ENCODE data around the gene SIGLEC12. TPM values are rescaled to one million over a fixed set of nuclear protein-coding genes. Genes with fewer than 3 reads are reported as not detected.
"Not testable (repeated sequence)": the region's sequence is repeated elsewhere in the genome, so short reads cannot be mapped to it uniquely, and the experiment has no call there.

The SIGLEC12 gene
- total and polyA plus RNA-seq, 5 donors from 2014 or later: 0.57 to 1.3 TPM; not detected in 3

DNA sequence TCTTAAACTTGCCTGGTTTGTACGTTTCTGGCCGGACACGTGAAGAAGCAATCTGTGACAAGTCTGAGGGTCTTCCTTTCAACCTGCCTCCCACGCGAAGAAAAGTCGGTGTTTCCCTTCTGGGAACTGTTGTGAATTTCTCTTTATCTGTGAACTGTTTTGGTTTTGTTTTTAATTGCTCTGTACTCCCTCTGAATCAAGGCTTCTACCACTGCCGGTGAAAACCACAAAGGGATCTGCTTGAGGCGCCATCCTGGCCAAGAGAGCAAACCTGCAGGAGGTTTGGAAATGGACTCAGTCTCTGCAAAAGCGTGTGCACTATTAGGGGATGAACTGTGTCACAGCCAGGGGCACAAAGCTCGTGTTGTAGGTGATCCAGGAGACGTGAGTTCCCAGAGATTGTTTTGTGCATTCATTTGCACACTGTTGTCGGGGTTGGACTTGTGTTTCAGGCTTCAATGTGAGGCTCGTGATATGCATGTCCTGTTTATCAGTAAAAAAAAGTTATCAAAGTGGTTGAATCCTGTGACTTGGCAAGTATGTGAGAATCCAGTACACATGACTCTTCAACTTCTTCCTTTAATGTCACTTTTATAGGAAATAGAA is 53.1 kb downstream of the SIGLEC12 start:
- H3K36me3 Mint-ChIP-seq: no peaks in the 10 kb centered on the region
- DNase-seq: peak in 1 of 3 donors; percentile 67
- peaks cover 10% of the 10 kb centered on the region for H3K4me1 ChIP-seq (ENCODE audit: control insufficient read depth, insufficient read depth, low read length, poor library complexity, severe bottlenecking)
- no peak for ATAC-seq (ENCODE audit: low read depth in 2 of 2)
- H3K9me3 ChIP-seq (ENCODE audit: control insufficient read depth in 2 of 2, low read length in 2 of 2): peaks cover 0 to 12% of the 10 kb centered on the region in 2 experiments
- H3K27me3 ChIP-seq (ENCODE audit: control insufficient read depth, insufficient read depth, low read length): no peaks in the 10 kb centered on the region
- peak overlapping the region in 2 of 4 donors; percentile 3 to 43 for H3K4me3 Mint-ChIP-seq
- no peak overlapping the region for H3K4me3 ChIP-seq (ENCODE audit: low read depth, low read length)
- H3K27me3 Mint-ChIP-seq: peaks cover 4% of the 10 kb centered on the region
- peak overlapping the region; percentile 29 to 57 (median 52) for H3K27ac Mint-ChIP-seq
- H3K36me3 ChIP-seq (ENCODE audit: control insufficient read depth, insufficient read depth, low read length): no peaks in the 10 kb centered on the region
- peaks cover 0 to 13% (median 5%) of the 10 kb centered on the region in 7 donors for H3K9me3 Mint-ChIP-seq
- no peak overlapping the region for H3K27ac ChIP-seq (ENCODE audit: insufficient read depth, low read length, poor library complexity, severe bottlenecking)
- H3K4me1 Mint-ChIP-seq: peaks cover 0 to 14% (median 6%) of the 10 kb centered on the region in 4 donors

DNA sequence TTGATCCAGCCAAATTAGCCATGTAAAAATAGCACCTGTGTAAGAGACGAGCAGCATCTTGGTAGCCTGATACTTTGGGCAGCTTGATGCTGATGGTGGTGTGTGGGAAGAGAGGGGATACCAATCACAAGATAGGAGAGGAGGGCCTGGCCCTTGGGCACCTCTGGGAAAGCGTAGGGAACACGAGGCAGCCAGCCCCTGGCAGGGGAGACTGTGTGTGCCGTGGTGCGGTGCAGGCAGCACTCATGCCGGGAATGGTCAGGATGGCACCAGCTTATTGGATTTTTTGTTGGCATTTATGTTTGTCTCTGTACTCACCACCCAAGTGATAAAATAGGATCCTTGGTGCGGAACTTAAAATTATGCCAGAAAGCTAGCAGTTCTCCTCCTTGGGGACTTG is 53.6 kb downstream of the SIGLEC12 start:
- peaks cover 0 to 17% (median 6%) of the 10 kb centered on the region in 4 donors for H3K4me1 Mint-ChIP-seq
- Histone ChIP-seq H3K9me3 (ENCODE audit: control insufficient read depth in 2 of 2, low read length in 2 of 2) (peaks cover 0 to 12% of the 10 kb centered on the region in 2 experiments), H3K4me3 (ENCODE audit: low read depth, low read length) (no peak overlapping the region), H3K4me1 (ENCODE audit: control insufficient read depth, insufficient read depth, low read length, poor library complexity, severe bottlenecking) (peaks cover 10% of the 10 kb centered on the region), H3K36me3 (ENCODE audit: control insufficient read depth, insufficient read depth, low read length) (no peaks in the 10 kb centered on the region), H3K27ac (ENCODE audit: insufficient read depth, low read length, poor library complexity, severe bottlenecking) (no peak overlapping the region), H3K27me3 (ENCODE audit: control insufficient read depth, insufficient read depth, low read length) (no peaks in the 10 kb centered on the region)
- peak overlapping the region; percentile 29 to 59 (median 57) for H3K27ac Mint-ChIP-seq
- peaks cover 0 to 13% (median 5%) of the 10 kb centered on the region in 7 donors for H3K9me3 Mint-ChIP-seq
- DNase-seq (no peak), ATAC-seq (ENCODE audit: low read depth in 2 of 2) (no peak)
- no peaks in the 10 kb centered on the region for H3K36me3 Mint-ChIP-seq
- peaks cover 4% of the 10 kb centered on the region for H3K27me3 Mint-ChIP-seq
- H3K4me3 Mint-ChIP-seq: peak overlapping the region in 2 of 4 donors; percentile 3 to 43

DNA sequence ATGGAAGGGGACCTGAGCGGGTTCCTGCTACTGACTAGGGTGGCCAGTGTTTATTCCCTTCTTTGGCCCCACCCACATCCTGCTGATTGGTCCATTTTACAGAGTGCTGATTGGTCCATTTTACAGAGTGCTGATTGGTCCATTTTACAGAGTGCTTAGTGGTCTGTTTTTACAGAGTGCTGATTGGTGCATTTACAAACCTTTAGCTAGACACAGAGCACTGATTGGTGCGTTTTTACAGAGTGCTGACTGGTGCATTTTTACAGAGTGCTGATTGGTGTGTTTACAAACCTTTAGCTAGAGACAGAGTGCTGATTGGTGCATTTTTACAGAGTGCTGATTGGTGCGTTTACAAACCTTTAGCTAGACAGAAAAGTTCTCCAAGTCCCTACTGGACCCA is 54.1 kb downstream of the SIGLEC12 start:
- peak overlapping the region in 1 of 3 donors; percentile 59 for H3K27ac Mint-ChIP-seq
- not testable (repeated sequence) for H3K27me3 Mint-ChIP-seq

GRCh38 chr19:51441410-51442390 is 59.9 kb downstream of the SIGLEC12 start:
- H3K4me1 ChIP-seq (ENCODE audit: control insufficient read depth, insufficient read depth, low read length, poor library complexity, severe bottlenecking): peaks cover 25% of the 10 kb centered on the region
- no peaks in the 10 kb centered on the region for H3K36me3 Mint-ChIP-seq
- peak overlapping the region; percentile 77 for H3K4me3 ChIP-seq (ENCODE audit: low read depth, low read length)
- peak overlapping the region; percentile 65 to 88 (median 82) for H3K4me3 Mint-ChIP-seq
- peaks cover 0 to 2% (median 0%) of the 10 kb centered on the region in 7 donors for H3K9me3 Mint-ChIP-seq
- no peaks in the 10 kb centered on the region for H3K9me3 ChIP-seq (ENCODE audit: control insufficient read depth in 2 of 2, low read length in 2 of 2)
- peak overlapping the region; percentile 76 to 93 (median 91) for H3K27ac Mint-ChIP-seq
- DNase-seq: peak; percentile 64 to 96 (median 83)
- peak; percentile 90 to 96 for ATAC-seq (ENCODE audit: low read depth in 2 of 2)
- H3K27me3 Mint-ChIP-seq: peaks cover 6% of the 10 kb centered on the region
- peak overlapping the region; percentile 73 for H3K27ac ChIP-seq (ENCODE audit: insufficient read depth, low read length, poor library complexity, severe bottlenecking)
- H3K4me1 Mint-ChIP-seq: peaks cover 0 to 44% (median 26%) of the 10 kb centered on the region in 4 donors
- H3K36me3 ChIP-seq (ENCODE audit: control insufficient read depth, insufficient read depth, low read length): no peaks in the 10 kb centered on the region
- no peaks in the 10 kb centered on the region for H3K27me3 ChIP-seq (ENCODE audit: control insufficient read depth, insufficient read depth, low read length)

More for the DNA sequence above, 54.1 kb downstream of the SIGLEC12 start:
- not testable (repeated sequence) for H3K27me3 ChIP-seq (ENCODE audit: control insufficient read depth, insufficient read depth, low read length); ATAC-seq (ENCODE audit: low read depth in 2 of 2); H3K4me3 ChIP-seq (ENCODE audit: low read depth, low read length); H3K4me3 Mint-ChIP-seq; DNase-seq; H3K36me3 Mint-ChIP-seq; H3K36me3 ChIP-seq (ENCODE audit: control insufficient read depth, insufficient read depth, low read length); H3K27ac ChIP-seq (ENCODE audit: insufficient read depth, low read length, poor library complexity, severe bottlenecking)
- H3K9me3 ChIP-seq (ENCODE audit: control insufficient read depth in 2 of 2, low read length in 2 of 2): peaks cover 0 to 12% of the 10 kb centered on the region in 2 experiments
- Mint-ChIP-seq H3K9me3 (peaks cover 0 to 13% (median 5%) of the 10 kb centered on the region in 7 donors), H3K4me1 (peaks cover 0 to 22% (median 9%) of the 10 kb centered on the region in 4 donors)
- H3K4me1 ChIP-seq (ENCODE audit: control insufficient read depth, insufficient read depth, low read length, poor library complexity, severe bottlenecking): peaks cover 11% of the 10 kb centered on the region

Other genes with a start within 250 kb of the SIGLEC12 start
- not detected for gene IGLON5, start 190.2 kb downstream of the SIGLEC12 start, total RNA-seq
- not detected for gene IGLON5, start 190.2 kb downstream of the SIGLEC12 start, polyA plus RNA-seq
- gene VSIG10L, start 159.7 kb downstream of the SIGLEC12 start, total RNA-seq: 0.27 TPM
- under 1 TPM in 2 of 4 donors, not detected in 2; 0.15 to 0.37 TPM for gene VSIG10L, start 159.7 kb downstream of the SIGLEC12 start, polyA plus RNA-seq
- gene ETFB, start 135.4 kb downstream of the SIGLEC12 start, total RNA-seq: 41.7 TPM
- 100 to 1,000 TPM in 1 of 4 donors, 10 to 100 TPM in 3; 68.8 to 113 (median 79.5) TPM for gene ETFB, start 135.4 kb downstream of the SIGLEC12 start, polyA plus RNA-seq
- gene CLDND2, start 132.8 kb downstream of the SIGLEC12 start, total RNA-seq: not detected
- under 1 TPM in 1 of 4 donors, not detected in 3; 0.41 TPM for gene CLDND2, start 132.8 kb downstream of the SIGLEC12 start, polyA plus RNA-seq
- 1.8 TPM for gene NKG7, start 129.1 kb downstream of the SIGLEC12 start, total RNA-seq
- gene NKG7, start 129.1 kb downstream of the SIGLEC12 start, polyA plus RNA-seq: 10 to 100 TPM in 1 of 4 donors, 1 to 10 TPM in 3; 2.7 to 12.2 (median 4.5) TPM
- not detected for gene LIM2, start 113.8 kb downstream of the SIGLEC12 start, total RNA-seq
- not detected for gene LIM2, start 113.8 kb downstream of the SIGLEC12 start, polyA plus RNA-seq
- gene C19orf84, start 111.2 kb downstream of the SIGLEC12 start, total RNA-seq: not detected
- gene C19orf84, start 111.2 kb downstream of the SIGLEC12 start, polyA plus RNA-seq: not detected
- gene SIGLEC10, start 84.2 kb downstream of the SIGLEC12 start, total RNA-seq: 0.25 TPM
- under 1 TPM in 3 of 4 donors, not detected in 1; 0.15 to 0.37 (median 0.30) TPM for gene SIGLEC10, start 84.2 kb downstream of the SIGLEC12 start, polyA plus RNA-seq
- gene SIGLEC8, start 43.3 kb downstream of the SIGLEC12 start, total RNA-seq: not detected
- gene SIGLEC8, start 43.3 kb downstream of the SIGLEC12 start, polyA plus RNA-seq: not detected
- gene CEACAM18, start 23.3 kb downstream of the SIGLEC12 start, total RNA-seq: not detected
- not detected for gene CEACAM18, start 23.3 kb downstream of the SIGLEC12 start, polyA plus RNA-seq
- gene SIGLEC6, start 29.9 kb upstream of the SIGLEC12 start, total RNA-seq: not detected
- gene SIGLEC6, start 29.9 kb upstream of the SIGLEC12 start, polyA plus RNA-seq: not detected
- gene ZNF175, start 69.5 kb upstream of the SIGLEC12 start, total RNA-seq: 5.2 TPM
- gene ZNF175, start 69.5 kb upstream of the SIGLEC12 start, polyA plus RNA-seq: 1 to 10 TPM in 3 of 4 donors, under 1 TPM in 1; 0.88 to 3.8 (median 2.5) TPM
- gene SIGLEC5, start 128.6 kb upstream of the SIGLEC12 start, total RNA-seq: not detected
- under 1 TPM in 1 of 4 donors, not detected in 3; 0.16 TPM for gene SIGLEC5, start 128.6 kb upstream of the SIGLEC12 start, polyA plus RNA-seq
- not detected for gene SIGLEC14, start 145.0 kb upstream of the SIGLEC12 start, total RNA-seq
- under 1 TPM in 2 of 4 donors, not detected in 2; 0.08 to 0.18 TPM for gene SIGLEC14, start 145.0 kb upstream of the SIGLEC12 start, polyA plus RNA-seq
- 4.4 TPM for gene SPACA6, start 191.5 kb upstream of the SIGLEC12 start, total RNA-seq
- 1 to 10 TPM in 3 of 4 donors, under 1 TPM in 1; 0.98 to 5.6 (median 1.6) TPM for gene SPACA6, start 191.5 kb upstream of the SIGLEC12 start, polyA plus RNA-seq
- 0.86 TPM for gene HAS1, start 222.2 kb upstream of the SIGLEC12 start, total RNA-seq
- not detected for gene HAS1, start 222.2 kb upstream of the SIGLEC12 start, polyA plus RNA-seq

Data from CD4-positive, CD25-positive, alpha-beta regulatory T cell (primary cell).